Cortex of kidney (tissue), 1 donor: Measurements from ENCODE around the gene GPR25.

Experiments
- DNase-seq: peaks from one replicate; lab custom pipeline; 2025; lab: John Stamatoyannopoulos, UW

GPR25 gene

DNA sequence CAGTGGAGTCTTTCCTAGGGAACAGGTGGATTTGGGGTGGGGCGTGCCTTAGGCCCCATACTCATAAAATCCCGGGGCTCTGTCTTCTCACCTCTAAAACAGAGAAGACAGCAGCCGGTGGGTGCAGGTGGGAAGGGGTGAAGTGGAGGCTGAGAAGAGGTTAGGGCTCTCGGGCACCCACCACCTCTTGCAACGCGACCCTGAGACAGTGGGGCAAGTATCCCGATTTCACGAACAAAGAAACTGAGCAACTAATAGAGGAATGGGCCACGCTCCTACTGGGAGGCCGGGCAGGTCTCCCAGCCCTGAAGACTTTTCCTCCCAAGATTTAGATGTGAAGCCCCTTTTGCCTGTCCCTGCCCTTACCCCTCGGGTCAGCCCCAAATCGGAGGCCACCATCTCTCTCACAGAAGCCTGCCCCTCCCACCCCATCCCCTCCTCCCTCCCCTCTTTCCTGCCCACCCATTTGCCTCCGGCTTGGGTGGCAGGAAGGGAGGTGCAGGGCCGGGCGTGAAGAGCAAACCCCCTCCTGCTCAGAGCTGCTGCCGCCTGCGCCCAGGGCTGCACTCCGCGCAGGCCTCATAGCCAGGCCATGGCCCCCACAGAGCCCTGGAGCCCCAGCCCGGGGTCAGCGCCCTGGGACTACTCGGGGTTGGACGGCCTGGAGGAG lies at the start of gene GPR25:
Gene GPR25 (plus strand): TSS at position 536 of the 670 bp plus-strand sequence. CDS start 57 bp downstream, at position 593.
- no peak for DNase-seq

DNA sequence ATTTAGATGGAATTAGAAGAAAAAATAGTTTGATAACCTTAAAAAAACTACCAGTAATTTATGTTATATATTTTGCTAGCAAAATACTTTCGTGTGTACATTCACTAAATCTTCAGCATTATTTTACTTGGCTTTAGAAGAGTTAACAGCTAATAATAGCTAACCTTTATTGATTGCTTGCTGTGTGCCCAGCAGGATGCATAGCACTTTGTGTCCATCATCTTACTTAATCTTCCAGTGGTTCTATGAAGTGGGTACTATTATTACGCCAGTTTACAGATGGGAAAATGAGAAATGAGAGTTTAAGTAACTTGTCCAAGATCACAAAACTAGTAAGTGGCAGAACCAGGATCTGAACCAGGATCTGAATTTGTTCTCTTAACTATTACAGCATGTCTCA lies 41.7 kb upstream of the GPR25 start:
- DNase-seq: no peak

DNA sequence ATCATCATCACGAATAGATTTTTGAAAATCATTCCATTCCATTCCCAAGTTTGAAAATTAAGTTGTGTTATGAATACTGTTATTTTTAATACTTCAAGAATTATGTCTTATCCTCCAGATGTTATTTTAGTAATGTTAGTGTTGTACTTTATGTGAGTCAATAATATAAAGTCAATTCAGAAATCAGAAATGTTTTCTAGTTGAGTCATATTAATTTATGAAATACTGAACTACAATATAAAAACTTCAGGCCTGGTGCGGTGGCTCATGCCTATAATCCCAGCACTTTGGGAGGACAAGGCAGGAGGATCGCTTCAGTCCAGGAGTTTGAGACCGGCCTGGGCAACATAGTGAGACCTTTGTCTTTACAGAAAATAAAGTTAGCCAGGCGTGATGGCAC lies 38.4 kb upstream of the GPR25 start:
- DNase-seq: no peak

GRCh38 chr1:200836213-200836612 lies 36.6 kb upstream of the GPR25 start:
- no peak for DNase-seq

GRCh38 chr1:200837931-200838571 lies 34.7 kb upstream of the GPR25 start:
- DNase-seq: no peak

DNA sequence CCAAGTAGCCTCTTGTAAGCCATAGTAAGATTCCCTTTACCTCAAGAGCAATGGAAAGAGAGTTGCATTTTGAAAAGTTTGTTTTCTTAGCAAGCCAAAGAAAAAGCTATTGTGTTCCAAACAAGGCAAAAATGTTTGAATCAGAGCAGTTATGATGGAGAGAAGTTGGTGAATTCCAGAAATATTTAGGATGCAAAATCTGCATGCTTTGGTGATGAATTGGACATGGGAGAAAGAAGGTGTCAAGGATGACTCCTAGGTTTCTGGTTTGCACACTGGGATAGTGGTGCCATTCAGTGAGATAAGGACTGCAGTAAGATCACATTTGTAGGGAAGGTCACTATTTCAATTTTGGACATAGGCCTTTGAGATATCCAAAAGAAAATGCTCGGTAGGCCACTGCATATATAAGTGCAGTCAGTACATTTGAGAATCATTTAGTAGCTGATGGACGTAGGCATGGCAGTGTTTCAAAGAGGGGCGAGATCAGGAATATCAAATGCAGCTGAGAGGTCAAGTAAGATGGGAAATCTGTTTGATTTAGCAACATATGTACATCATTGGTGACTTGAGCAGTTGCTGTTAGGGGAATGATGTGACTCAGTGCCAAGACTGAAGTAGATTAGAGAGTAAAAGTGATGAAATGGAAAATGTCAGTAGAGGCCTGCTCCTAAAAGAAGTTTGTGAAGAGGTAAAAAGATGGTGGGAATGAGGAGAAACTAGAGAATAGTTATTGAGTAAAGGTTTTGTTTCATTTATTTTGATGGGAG lies 33.9 kb upstream of the GPR25 start:
- no peak for DNase-seq

- DNase-seq: no peak
These were observed 27.4 kb upstream of the GPR25 start for GRCh38 chr1:200845360-200845759.

- DNase-seq: no peak
These were observed 26.4 kb upstream of the GPR25 start for GRCh38 chr1:200846398-200846797.

DNA sequence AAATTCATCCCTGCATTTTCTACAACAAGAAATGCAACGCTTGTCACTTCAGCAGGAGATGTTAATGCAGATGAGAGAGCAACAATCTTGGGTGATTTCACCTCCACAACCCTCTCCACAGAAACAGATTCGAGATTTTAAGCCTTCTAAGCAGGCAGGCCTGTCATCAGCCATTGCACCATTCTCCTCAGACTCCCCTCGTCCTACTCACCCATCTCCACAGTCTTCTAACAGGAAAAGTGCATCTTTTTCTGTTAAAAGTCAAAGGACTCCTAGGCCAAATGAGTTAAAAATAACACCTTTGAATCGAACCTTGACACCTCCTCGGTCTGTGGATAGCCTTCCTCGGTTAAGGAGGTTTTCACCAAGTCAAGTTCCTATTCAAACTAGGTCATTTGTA lies 23.4 kb upstream of the GPR25 start:
- no peak for DNase-seq

DNA sequence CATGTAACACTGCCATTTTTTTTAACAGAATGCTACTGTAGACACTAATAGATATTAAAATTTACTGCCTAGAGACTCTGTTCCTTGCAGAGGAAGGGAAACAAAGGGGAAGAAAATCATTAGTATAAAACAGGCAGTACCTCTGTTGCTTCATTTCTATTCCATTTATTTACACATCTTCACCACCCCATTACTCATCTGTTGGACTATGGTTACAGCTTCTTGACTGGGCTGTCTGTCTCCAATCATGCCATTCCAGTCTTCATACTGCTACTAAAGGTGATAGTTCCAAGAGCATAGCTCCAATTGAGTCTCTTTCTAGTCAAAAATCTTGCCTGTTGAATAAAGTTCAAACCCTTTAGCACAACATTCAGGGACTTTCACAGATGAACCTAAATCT lies 22.2 kb upstream of the GPR25 start:
- DNase-seq: no peak

- DNase-seq: no peak
These were observed 15.9 kb upstream of the GPR25 start for GRCh38 chr1:200856716-200857357.

GRCh38 chr1:200857804-200858203 lies 15.0 kb upstream of the GPR25 start:
- no peak for DNase-seq

DNA sequence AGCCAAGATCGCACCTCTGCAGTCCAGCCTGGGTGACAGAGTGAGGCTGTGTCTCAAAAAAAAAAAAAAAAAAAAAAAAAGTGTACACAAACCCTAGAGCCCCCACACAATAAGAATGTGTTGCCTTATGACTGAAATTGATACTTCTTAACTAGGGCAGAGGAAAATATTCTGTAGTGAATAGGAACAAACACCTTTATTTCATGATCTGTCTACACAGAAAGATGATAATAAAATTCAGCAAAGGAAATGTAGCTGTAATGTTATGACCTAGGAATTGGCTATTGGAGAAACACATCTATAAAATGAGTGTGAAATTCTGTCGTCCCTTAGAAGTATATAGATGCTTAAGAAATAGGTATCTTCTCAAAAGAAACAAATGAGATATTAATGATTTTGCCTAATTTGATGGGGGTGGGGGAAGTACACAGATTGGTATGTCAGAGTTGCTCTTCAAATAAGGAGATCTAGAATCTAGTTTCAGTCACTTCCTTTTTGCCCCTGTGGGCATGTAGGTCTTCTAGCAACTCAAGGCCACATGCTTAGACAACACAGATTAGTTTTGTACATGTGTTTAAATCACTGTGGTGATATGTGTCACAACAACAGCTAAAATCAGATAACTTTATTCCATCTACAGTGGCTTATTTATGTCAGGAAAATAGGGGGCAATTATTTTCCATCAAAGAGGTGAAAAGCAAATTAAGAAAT lies 10.7 kb upstream of the GPR25 start:
- DNase-seq: no peak

DNA sequence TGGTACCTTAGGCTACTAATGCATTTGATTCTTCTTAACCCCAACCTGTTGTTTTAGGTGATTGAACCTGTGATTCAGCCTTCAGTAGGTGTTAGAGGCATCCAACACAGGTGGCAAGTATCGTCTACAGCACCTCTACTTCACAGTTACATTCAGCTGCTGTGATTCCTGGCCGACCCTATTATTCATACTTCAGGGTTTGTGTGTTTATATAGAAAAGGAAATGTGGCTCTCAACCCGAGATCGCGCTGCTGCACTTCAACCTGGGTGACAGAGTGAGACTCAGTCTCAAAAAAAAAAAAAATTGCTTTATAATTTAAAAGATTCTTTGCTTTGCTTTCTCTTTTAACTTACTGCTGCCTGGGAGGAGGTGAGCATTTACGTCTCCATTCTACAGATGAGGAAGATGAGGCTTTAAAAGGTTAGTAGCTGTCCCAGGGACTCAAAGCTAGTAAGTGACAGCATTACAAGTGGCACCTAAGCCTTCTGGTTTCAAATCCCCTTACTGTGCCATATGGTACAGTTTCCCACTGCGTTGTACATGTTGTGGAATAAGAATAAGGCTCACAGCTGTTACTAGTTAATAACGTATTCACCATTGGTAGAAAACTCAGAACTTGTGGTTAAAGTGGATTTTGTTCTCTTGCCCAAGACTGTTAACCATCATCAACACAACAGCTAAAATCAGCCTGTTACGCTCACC lies 9.9 kb upstream of the GPR25 start:
- no peak for DNase-seq

DNA sequence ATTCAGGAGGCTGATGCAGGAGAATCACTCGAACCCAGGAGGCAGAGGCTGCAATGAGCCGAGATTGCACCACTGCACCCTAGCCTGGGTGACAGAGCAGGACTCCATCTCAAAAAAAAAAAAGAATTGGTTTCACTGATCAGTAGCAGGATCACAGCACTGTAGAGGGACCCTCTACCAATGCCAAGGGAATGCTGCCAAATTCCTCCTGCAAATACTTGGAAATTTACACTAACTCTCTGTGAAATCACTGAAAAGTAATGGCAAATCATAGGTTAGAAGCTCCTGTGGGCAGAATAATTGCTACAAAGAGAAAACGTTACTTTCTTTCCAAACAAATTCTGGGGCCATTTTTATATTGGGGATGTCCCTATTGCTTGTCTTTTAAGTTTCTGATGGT lies 6.7 kb upstream of the GPR25 start:
- no peak for DNase-seq

GRCh38 chr1:200866521-200866920 lies 6.3 kb upstream of the GPR25 start:
- DNase-seq: no peak

DNA sequence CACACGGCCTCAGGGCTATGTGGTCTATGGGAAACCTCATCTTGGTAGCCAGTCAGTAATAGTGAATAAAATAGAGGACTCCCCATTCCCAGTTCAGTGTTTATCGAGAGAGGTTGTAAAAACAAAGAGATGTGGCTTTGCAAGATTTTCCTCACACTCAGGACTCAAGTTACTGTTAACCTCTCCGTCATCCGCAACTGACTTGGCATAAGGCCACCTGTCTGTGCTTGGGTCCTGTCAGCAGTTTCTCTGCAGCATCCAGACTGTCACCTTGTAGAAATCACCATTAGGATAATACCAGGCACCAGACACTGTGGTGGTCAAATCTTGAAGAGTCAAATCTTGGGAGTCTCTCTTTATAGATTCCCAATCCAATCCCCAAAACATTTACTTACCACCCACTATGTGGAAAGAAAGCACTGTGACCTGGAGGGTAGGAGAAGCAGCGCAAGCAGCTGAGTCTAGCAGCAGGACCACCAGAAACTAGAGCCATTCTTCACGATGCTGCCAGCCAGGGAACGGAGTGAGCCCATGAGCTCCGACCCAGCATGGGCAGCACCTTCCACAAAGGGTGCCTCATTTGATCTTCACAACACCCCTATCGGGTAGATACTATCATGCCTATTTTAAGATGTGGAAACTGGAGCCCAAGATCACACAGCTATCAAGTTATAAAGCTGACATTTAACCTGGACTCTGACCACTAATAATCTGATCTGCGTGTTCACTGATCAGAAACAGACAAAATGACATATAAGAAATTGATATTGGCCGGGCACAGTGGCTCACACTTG lies 5.6 kb upstream of the GPR25 start:
- DNase-seq: no peak

- DNase-seq: no peak
These were observed 3.4 kb upstream of the GPR25 start for GRCh38 chr1:200869376-200869752.

- DNase-seq: no peak
These were observed 2.9 kb upstream of the GPR25 start for GRCh38 chr1:200869753-200870391.

DNA sequence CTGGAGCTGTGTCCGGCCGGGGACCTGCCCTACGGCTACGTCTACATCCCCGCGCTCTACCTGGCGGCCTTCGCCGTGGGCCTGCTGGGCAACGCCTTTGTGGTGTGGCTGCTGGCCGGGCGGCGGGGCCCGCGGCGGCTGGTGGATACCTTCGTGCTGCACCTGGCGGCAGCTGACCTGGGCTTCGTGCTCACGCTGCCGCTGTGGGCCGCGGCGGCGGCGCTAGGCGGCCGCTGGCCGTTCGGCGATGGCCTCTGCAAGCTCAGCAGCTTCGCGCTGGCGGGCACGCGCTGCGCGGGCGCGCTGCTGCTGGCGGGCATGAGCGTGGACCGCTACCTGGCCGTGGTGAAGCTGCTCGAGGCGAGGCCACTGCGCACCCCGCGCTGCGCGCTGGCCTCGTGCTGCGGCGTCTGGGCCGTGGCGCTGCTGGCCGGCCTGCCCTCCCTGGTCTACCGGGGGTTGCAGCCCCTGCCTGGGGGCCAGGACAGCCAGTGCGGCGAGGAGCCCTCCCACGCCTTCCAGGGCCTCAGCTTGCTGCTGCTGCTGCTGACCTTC lies 412 bp downstream of the GPR25 start:
- no peak for DNase-seq
